Stimulated activated CD4-positive, alpha-beta T cell treated with anti-CD3 and anti-CD28 coated beads, TNF-alpha, amount 100 ng/mL, for 48 hours (primary cell): ENCODE results near the gene LPCAT1.
"Not testable (repeated sequence)": the region's sequence is repeated elsewhere in the genome, so short reads cannot be mapped to it uniquely, and the experiment has no call there.

Source experiments
- DNase-seq, 3 donors: peaks; one replicate each; pipeline ENCODE4 v3.0.0-alpha.2; 2020; ENCODE audit warnings: low read depth in 3 of 3

Gene LPCAT1

DNA sequence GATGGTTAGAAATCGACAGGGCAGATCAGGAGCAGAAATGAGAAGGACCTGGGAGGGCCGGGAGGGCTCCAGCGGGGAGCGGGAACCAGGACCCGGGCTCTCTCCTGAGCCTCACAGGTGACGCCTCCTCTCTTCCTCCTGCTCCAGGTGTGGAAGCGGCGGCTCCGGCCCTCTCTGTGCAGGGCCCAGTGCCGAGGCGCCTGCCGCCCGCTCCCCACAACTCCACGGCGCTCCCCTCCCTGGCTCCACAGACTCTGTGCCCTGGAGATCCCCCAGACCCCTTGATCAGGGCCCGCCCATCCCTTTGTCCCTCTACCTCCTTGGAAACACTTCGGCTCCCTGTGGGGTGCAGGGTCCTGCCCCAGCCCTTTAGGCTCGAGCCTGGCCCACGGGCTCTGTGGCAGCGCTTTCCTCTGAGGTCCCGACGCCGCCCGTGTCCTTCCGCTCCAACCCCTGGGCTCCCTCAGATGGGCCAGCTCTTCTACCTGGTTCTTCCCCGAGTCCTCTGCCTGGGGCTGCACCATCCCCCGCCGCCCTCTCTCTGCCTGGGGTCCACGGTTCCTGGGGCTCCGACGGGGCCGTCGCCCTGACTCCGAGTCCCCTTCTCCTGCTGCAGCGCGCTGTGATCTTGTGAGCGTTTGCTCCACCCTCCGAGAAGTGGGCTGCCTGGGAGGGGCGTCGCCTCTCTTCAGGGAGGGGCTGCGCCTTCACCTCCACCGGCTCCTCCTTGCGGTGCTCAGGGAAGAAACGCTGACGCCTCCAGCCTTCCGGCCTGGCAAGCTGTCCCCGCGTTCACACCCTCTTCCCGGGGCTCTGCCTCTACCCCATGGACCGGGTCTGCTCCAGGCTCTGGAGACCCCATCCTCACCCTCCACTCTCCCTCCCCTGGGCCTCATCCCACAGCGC is 56.2 kb downstream of the LPCAT1 start:
- DNase-seq: no peak

DNA sequence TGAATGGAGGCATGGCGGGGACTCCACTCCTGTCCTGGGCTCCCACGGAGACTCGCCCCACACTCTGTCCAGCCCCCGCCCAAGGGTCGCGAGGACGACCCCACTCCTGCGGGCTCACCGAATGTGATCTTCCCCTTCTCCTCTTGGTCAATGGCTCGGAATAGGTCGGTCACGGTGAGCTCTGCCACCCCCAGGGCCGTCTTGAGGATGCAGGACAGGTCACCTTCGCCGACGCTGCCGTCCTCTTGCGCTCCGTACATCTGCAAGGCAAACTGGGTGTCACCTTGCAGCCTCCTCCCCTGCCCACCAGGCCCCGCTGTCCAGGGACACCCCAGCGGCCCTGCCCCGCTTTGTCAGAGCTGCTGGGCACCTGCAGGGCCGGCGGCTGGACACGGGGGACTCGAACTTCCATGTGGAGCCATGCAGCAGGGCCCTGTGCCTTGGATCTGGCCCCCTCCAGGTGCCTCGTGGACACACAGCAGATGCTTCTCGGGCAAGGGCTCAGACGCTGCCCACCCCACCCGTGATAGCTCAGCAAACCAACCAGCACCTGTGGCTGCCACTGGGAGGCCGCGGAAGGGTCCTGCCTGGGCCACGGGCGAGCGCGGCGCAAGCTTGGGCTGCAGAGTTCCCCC is 57.0 kb downstream of the LPCAT1 start:
- DNase-seq: no peak

GRCh38 chr5:1465966-1466471 is 57.7 kb downstream of the LPCAT1 start:
- no peak for DNase-seq

GRCh38 chr5:1465117-1465516 is 58.6 kb downstream of the LPCAT1 start:
- DNase-seq: no peak

DNA sequence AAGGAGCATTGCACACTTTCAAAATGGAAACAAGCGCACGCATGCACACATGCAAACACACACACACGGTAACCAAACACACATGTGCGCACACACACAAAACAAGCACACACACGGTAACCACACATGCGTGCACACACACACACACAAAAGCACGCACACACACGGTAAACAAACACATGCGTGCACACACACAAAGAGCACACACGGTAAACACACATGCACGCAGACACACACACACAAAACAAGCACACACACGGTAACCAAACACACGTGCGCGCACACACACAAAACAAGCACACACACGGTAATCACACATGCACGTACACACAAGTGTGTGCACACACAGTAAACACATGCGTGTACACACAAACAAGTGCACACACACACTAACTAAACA is 59.2 kb downstream of the LPCAT1 start:
- DNase-seq: no peak

DNA sequence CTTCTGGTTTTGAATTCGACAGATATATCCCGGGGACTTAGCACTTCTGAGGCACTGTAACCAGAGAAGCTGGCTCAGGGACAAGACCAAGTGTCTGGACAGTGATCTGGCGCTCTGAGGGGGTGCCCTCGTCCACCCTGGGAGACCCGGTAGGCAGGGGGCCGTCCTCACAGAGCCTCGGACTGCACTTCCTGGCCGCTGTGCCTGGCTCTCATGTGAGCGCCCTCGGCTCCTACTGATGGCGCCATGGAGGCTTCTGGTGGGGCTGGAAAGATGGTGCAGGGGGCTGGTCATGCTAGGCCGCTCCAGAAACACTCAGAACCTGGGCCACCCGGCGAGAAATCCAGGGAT is 59.7 kb downstream of the LPCAT1 start:
- DNase-seq: no peak

- DNase-seq: no peak
Observed at GRCh38 chr5:1463326-1464095, 60.2 kb downstream of the LPCAT1 start.

DNA sequence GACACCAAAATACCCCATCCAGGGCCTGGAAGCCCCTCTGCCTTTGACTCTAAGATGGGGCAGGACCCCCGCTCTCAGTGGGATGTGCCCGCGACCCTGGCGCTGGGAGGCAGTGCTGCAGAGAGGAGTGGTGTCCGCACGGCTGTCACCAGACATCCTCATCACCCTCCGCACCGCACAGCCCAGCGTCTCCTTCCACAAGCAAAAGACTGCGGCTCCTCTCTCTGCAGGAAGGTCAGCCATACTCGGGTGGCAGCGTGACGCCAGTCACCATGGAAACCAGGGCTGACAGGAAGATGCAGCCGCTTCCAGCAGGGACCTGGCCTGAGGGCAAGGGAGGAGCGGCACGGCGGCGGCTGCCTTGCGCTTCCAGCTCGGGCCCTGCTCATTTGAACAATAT is 61.4 kb downstream of the LPCAT1 start:
- no peak for DNase-seq

- DNase-seq: no peak
Observed at GRCh38 chr5:1461396-1461795, 62.4 kb downstream of the LPCAT1 start.

GRCh38 chr5:1460054-1460682 is 63.6 kb downstream of the LPCAT1 start:
- no peak for DNase-seq

DNA sequence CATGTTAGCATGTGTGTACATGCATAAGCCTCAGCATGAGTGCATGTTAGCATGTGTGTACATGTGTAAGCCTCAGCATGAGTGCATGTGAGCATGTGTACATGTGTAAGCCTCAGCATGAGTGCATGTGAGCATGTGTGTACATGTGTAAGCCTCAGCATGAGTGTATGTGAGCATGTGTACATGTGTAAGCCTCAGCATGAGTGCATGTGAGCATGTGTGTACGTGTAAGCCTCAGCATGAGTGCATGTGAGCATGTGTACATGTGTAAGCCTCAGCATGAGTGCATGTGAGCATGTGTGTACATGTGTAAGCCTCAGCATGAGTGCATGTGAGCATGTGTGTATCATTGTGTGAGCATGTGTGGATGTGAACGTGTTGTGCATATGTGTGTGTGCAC is 64.3 kb downstream of the LPCAT1 start:
- not testable (repeated sequence) for DNase-seq

GRCh38 chr5:1456110-1456881 is 67.5 kb downstream of the LPCAT1 start:
- DNase-seq: not testable (repeated sequence)

- DNase-seq: no peak
Observed at GRCh38 chr5:1453613-1454012, 70.1 kb downstream of the LPCAT1 start.

- no peak for DNase-seq
Observed at GRCh38 chr5:1449081-1449630, 74.6 kb downstream of the LPCAT1 start.

GRCh38 chr5:1448511-1449011 is 75.2 kb downstream of the LPCAT1 start:
- peak in 1 of 3 donors; percentile 10 for DNase-seq

GRCh38 chr5:1447671-1448361 is 75.9 kb downstream of the LPCAT1 start:
- no peak for DNase-seq

DNA sequence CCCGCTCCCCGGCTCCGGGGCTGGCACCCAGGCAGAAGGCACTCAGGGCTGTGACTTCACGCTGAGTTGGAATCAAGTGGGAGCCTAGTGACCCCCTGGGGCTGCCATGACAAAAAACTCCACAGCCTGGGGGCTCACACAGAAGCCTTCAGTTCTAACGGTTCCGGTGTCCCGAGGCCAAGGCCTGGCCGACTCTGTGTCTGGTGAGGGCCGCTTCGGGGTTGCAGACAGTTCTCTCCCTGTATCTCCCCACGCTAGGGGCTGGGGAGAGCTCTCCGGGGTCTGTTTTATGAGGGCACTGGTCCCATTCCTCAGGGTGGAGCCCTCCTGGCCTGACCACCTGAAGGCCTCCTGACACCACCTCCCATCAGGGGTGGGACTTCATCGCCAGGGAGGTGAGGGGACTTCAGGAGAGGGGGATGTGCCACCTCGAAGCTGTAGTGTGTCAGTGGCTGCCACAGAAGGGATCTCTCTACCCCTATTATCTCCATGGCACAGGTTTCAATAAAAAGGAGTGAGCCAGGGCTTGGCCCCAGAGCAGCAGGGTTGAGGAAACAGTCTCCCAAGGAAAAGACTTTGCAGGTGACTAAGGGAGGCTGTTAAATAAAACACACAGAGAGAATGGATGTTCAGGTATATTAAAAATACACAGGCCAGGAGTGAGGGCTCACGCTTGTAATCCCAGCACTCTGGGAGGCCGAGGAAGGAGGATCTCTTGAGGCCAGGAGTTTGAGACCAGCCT is 77.0 kb downstream of the LPCAT1 start:
- DNase-seq: no peak

DNA sequence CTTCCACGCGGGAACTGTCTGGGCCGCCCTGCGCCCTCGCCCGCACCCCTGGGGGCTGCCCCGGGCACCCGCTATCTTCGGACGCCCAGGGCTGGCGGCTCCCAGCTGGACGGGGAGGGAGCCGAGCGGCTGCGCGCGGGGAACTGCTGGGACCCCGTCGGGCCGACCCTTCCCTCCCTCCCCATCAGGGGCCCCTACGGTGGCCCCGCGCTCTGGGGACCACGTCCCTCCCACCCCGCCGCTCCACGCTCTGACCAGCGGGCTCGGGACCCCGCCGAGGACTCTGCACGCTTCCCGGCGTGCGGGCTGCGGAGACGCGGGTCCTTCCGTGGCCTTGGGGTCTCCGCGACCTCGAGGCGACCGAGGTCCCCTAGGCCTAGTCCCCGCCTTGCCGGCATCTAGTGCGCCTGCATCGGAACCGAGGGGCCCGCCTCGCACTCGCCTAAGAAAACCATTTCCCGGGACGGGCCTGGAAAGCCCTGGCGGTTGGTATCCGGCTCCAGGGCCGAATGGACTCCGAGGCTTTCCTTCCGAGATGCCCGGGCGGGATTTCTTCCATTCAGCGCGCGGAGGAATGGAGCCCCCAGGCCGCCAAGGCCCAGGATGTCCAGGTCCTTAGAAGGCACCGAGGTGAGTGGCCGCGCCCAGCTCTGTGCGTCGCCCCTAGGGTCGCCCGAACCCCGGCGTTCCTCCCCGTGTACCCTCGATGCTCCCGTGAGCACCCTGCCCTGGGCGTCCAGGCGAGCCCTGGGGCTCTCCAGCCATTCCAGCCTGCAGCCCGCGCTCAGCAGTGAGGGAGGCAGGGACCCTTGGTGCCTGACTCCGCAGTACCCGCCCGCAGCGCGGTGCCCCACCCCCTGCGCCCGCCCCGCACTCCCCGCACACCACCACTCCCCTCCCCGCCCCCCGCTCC is 77.8 kb downstream of the LPCAT1 start:
- DNase-seq: no peak
